DND-41 (cell line): ENCODE measurements around the gene CGRRF1.

Source experiments
- CTCF ChIP-seq: IDR thresholded peaks from 2 replicates; pipeline ENCODE4 v1.5.1; 2012; ENCODE audit warnings: borderline replicate concordance, low read length, moderate library complexity, mild to moderate bottlenecking; ENCODE audit not compliant: poor library complexity, severe bottlenecking; ENCODE audit errors: extremely low read depth
- EZH2 ChIP-seq: IDR thresholded peaks from 3 replicates; pipeline ENCODE4 v1.6.1; 2012; ENCODE audit warnings: borderline replicate concordance, low read depth, mild to moderate bottlenecking, moderate library complexity, low read length, inconsistent platforms; ENCODE audit not compliant: severe bottlenecking

DNA sequence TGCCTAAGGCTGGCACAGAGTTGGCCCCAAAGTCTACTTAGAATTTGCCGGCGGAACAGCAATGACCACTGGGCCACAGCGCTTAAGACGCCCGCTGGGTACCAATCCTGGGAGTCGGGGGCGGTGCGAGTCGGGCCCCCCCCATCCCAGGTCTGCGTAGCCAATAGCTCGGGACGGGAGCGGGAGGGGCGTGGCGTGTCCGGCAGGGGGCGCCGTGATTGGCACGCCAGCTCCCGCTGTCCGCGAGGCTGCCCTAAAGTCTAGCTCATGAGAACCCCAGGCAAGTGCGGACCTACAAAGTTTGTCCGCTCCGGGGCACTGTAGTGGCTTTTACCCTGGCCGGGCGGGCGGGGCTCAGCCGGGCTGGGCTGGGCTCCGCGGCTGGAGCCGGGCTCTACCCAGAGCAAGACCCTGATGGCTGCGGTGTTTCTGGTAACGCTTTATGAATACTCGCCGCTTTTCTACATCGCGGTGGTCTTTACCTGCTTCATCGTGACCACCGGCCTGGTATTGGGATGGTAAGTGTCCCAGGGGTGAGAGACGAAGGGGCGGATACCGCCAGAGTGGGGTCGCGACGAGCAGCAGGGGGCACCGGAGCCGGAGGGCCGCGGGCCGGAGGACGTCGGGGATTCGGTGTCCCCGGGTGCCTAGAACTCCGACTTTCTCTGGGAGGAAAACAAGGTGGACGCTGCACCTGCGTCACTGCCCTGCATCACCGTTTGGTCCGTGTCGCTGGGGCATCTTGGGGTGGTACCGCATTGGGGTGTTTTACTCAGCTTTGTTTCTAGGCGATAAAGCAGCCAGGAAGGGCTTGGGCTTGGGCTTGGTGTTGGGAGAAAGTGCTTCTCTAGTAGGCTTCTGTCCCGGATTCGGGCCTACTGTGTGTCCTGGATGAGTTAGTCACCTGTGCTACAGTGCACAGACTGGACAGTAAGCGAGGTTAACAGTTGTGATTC, at the start of gene CGRRF1:
- TF ChIP-seq CTCF (peak; percentile 61), EZH2 (no peak)
